ENCODE results near the gene STX16. TPM values are rescaled to one million over a fixed set of nuclear protein-coding genes. Genes with fewer than 3 reads are reported as not detected.

Gene STX16
- total RNA-seq, 1 experiment from 2014 or later = 89.1 TPM

DNA sequence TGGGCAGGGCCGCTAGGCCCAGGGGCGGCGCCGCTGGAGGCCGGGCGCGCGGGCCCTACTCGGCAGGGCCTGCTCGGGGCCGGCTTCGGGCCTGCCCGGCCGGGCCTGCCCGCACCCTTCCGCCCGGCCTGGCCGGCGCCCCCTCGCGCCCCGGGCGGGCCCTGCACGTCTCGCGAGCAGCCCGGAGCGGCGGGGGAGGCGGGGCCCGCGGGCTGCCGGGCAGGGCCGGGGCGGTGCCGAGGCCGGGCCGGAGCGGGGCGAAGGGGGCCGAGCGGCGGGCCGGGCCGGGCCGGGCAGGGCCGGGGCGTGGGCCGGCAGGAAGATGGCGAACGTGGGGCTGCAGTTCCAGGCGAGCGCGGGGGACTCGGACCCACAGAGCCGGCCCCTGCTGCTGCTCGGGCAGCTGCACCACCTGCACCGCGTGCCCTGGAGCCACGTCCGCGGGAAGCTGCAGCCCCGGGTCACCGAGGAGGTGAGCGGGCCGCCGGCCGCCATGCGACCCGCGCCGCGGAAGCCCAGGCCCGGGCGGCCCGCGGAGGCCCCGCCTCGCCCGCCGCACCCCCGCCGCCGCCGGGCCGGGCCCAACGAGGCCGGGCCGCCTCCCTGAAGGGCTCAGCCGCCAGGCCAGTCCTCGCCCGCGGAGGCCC is 41.6 kb downstream of the STX16 start, which contains the start of gene NPEPL1:
TSS of gene NPEPL1 (plus strand) at position 222 of the 647 bp plus-strand sequence. CDS start at position 323, 101 bp downstream.
- ATAC-seq (peak; percentile 79), DNase-seq (ENCODE audit: low spot score) (peak; percentile 58)
- H3K27me3 Mint-ChIP-seq (ENCODE audit: low read depth) = no peaks in the 10 kb centered on the region
- ChIA-PET POLR2A (interaction anchor here (1.1 to 1.3 kb wide), 2 partner anchors 41 to 199 kb away, joined by 3 to 5 read pairs; partner anchors contain the start of gene STX16), CTCF (interaction anchor here (1.0 to 4.4 kb wide), 6 partner anchors 18 to 212 kb away, joined by 3 to 41 read pairs (median 7); partner anchors contain the start of genes GNAS and STX16)
- H3K4me3 Mint-ChIP-seq = peak within 1 kb of the TSS; percentile 58
- H3K27ac Mint-ChIP-seq = peak within 1 kb of the TSS; percentile 96
- TF ChIP-seq MYBL2 (CRISPR knock-in tag; IDR thresholded peaks at IDR 0.05) (no peak), ZNF423 (CRISPR knock-in tag; IDR thresholded peaks at IDR 0.05) (no peak; the same call in 1 of the 2 replicates), ZNF416 (CRISPR knock-in tag; IDR thresholded peaks at IDR 0.05) (0 out of 2 replicates have a peak, but pooled peaks have one; percentile 30)
- TF ChIP-seq, protein P1, sequence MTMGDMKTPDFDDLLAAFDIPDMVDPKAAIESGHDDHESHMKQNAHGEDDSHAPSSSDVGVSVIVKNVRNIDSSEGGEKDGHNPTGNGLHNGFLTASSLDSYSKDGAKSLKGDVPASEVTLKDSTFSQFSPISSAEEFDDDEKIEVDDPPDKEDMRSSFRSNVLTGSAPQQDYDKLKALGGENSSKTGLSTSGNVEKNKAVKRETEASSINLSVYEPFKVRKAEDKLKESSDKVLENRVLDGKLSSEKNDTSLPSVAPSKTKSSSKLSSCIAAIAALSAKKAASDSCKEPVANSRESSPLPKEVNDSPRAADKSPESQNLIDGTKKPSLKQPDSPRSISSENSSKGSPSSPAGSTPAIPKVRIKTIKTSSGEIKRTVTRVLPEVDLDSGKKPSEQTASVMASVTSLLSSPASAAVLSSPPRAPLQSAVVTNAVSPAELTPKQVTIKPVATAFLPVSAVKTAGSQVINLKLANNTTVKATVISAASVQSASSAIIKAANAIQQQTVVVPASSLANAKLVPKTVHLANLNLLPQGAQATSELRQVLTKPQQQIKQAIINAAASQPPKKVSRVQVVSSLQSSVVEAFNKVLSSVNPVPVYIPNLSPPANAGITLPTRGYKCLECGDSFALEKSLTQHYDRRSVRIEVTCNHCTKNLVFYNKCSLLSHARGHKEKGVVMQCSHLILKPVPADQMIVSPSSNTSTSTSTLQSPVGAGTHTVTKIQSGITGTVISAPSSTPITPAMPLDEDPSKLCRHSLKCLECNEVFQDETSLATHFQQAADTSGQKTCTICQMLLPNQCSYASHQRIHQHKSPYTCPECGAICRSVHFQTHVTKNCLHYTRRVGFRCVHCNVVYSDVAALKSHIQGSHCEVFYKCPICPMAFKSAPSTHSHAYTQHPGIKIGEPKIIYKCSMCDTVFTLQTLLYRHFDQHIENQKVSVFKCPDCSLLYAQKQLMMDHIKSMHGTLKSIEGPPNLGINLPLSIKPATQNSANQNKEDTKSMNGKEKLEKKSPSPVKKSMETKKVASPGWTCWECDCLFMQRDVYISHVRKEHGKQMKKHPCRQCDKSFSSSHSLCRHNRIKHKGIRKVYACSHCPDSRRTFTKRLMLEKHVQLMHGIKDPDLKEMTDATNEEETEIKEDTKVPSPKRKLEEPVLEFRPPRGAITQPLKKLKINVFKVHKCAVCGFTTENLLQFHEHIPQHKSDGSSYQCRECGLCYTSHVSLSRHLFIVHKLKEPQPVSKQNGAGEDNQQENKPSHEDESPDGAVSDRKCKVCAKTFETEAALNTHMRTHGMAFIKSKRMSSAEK (CRISPR knock-in tag; IDR thresholded peaks at IDR 0.05; ENCODE audit: borderline replicate concordance) = no peak
- peaks cover 41% of the 10 kb centered on the region for H3K4me1 Mint-ChIP-seq
- H3K36me3 Mint-ChIP-seq = no peaks in the 10 kb centered on the region
- H3K9me3 Mint-ChIP-seq = no peaks in the 10 kb centered on the region

DNA sequence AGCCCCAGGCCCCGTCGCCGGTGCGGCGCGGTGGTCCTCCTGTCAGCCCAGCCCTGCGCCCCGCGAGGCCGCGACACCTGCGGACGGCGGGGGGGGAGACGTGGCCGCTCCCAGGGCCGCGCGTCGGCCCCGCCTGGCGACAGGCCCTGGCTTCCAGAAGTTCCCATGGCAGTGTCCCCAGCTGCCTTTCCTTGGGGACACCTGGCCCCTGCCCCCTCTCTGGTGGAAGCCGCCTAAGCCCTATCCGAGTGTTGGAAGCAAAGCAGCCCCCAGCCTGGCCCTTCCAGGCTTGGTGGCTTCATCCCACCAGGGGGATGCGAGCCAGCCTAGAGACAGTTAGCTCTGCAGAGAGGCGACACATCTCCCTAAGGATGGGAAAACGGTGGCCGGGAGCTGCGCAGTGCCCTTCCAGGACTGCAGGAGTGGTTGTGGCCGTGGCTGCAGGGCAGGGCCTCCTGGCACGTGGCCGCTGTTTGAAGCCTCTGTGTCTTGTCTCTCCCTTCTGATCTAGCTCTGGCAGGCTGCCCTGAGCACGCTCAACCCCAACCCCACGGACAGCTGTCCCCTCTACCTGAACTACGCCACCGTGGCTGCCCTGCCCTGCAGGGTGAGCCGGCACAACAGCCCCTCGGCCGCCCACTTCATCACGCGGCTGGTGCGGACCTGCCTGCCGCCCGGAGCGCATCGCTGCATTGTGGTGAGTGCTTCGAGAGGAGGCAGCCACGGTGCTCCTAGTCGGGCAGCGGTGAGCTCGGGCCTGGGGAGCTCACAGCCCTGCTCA is 42.3 kb downstream of the STX16 start:
- no peaks in the 10 kb centered on the region for H3K27me3 Mint-ChIP-seq (ENCODE audit: low read depth)
- ATAC-seq = peak; percentile 9
- TF ChIP-seq, protein P2, sequence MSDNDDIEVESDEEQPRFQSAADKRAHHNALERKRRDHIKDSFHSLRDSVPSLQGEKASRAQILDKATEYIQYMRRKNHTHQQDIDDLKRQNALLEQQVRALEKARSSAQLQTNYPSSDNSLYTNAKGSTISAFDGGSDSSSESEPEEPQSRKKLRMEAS (CRISPR knock-in tag; IDR thresholded peaks at IDR 0.05) = 0 out of 2 replicates have a peak, but pooled peaks have one; percentile 25
- TF ChIP-seq, protein P3, sequence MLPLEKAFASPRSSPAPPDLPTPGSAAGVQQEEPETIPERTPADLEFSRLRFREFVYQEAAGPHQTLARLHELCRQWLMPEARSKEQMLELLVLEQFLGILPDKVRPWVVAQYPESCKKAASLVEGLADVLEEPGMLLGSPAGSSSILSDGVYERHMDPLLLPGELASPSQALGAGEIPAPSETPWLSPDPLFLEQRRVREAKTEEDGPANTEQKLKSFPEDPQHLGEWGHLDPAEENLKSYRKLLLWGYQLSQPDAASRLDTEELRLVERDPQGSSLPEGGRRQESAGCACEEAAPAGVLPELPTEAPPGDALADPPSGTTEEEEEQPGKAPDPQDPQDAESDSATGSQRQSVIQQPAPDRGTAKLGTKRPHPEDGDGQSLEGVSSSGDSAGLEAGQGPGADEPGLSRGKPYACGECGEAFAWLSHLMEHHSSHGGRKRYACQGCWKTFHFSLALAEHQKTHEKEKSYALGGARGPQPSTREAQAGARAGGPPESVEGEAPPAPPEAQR (CRISPR knock-in tag; IDR thresholded peaks at IDR 0.05) = no peak
- TF ChIP-seq, protein P4, sequence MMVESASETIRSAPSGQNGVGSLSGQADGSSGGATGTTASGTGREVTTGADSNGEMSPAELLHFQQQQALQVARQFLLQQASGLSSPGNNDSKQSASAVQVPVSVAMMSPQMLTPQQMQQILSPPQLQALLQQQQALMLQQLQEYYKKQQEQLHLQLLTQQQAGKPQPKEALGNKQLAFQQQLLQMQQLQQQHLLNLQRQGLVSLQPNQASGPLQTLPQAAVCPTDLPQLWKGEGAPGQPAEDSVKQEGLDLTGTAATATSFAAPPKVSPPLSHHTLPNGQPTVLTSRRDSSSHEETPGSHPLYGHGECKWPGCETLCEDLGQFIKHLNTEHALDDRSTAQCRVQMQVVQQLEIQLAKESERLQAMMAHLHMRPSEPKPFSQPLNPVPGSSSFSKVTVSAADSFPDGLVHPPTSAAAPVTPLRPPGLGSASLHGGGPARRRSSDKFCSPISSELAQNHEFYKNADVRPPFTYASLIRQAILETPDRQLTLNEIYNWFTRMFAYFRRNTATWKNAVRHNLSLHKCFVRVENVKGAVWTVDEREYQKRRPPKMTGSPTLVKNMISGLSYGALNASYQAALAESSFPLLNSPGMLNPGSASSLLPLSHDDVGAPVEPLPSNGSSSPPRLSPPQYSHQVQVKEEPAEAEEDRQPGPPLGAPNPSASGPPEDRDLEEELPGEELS (CRISPR knock-in tag; IDR thresholded peaks at IDR 0.05) = no peak
- TF ChIP-seq, protein P5, sequence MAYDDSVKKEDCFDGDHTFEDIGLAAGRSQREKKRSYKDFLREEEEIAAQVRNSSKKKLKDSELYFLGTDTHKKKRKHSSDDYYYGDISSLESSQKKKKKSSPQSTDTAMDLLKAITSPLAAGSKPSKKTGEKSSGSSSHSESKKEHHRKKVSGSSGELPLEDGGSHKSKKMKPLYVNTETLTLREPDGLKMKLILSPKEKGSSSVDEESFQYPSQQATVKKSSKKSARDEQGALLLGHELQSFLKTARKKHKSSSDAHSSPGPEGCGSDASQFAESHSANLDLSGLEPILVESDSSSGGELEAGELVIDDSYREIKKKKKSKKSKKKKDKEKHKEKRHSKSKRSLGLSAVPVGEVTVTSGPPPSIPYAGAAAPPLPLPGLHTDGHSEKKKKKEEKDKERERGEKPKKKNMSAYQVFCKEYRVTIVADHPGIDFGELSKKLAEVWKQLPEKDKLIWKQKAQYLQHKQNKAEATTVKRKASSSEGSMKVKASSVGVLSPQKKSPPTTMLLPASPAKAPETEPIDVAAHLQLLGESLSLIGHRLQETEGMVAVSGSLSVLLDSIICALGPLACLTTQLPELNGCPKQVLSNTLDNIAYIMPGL (CRISPR knock-in tag; IDR thresholded peaks at IDR 0.05) = 0 out of 2 replicates have a peak, but pooled peaks have one; percentile 15
- TF ChIP-seq MYBL2 (CRISPR knock-in tag; IDR thresholded peaks at IDR 0.05) (no peak), CREB1 (CRISPR knock-in tag; IDR thresholded peaks at IDR 0.05) (no peak), FOXJ3 (CRISPR knock-in tag; IDR thresholded peaks at IDR 0.05; ENCODE audit: borderline replicate concordance) (no peak), CBFB (CRISPR knock-in tag; IDR thresholded peaks at IDR 0.05; ENCODE audit: low read depth) (no peak), ETV6 (CRISPR knock-in tag; IDR thresholded peaks at IDR 0.05) (no peak), GABPB1 (CRISPR knock-in tag; IDR thresholded peaks at IDR 0.05) (no peak), JUN (CRISPR knock-in tag; IDR thresholded peaks at IDR 0.05) (peak; percentile 40; the same call in 1 of the 2 replicates), ELF4 (CRISPR knock-in tag; IDR thresholded peaks at IDR 0.05; ENCODE audit: low read depth) (no peak), NFYB (CRISPR knock-in tag; conservative IDR thresholded peaks at IDR 0.05; ENCODE audit: low read depth) (no peak)
- TF ChIP-seq, protein P6, sequence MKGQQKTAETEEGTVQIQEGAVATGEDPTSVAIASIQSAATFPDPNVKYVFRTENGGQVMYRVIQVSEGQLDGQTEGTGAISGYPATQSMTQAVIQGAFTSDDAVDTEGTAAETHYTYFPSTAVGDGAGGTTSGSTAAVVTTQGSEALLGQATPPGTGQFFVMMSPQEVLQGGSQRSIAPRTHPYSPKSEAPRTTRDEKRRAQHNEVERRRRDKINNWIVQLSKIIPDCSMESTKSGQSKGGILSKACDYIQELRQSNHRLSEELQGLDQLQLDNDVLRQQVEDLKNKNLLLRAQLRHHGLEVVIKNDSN (CRISPR knock-in tag; IDR thresholded peaks at IDR 0.05) = 0 out of 2 replicates have a peak, but pooled peaks have one; percentile 20
- TF ChIP-seq, protein P7, sequence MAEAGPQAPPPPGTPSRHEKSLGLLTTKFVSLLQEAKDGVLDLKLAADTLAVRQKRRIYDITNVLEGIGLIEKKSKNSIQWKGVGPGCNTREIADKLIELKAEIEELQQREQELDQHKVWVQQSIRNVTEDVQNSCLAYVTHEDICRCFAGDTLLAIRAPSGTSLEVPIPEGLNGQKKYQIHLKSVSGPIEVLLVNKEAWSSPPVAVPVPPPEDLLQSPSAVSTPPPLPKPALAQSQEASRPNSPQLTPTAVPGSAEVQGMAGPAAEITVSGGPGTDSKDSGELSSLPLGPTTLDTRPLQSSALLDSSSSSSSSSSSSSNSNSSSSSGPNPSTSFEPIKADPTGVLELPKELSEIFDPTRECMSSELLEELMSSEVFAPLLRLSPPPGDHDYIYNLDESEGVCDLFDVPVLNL (CRISPR knock-in tag; IDR thresholded peaks at IDR 0.05; ENCODE audit: borderline replicate concordance, low read depth) = no peak
- peaks cover 39% of the 10 kb centered on the region for H3K4me1 Mint-ChIP-seq
- H3K4me3 Mint-ChIP-seq = peak overlapping the region; percentile 58
- peaks cover 6% of the 10 kb centered on the region; the same call in 1 of the 2 replicates for H3K36me3 Mint-ChIP-seq
- ChIA-PET POLR2A (interaction anchor here (1.1 to 1.3 kb wide), 4 partner anchors 42 to 200 kb away, joined by 3 to 5 read pairs (median 3); partner anchors contain the start of gene STX16), CTCF (interaction anchor here (1.0 to 4.4 kb wide), 10 partner anchors 19 to 212 kb away, joined by 3 to 41 read pairs (median 4); partner anchors contain the start of genes GNAS and STX16)
- H3K27ac Mint-ChIP-seq = no peak overlapping the region
- peak; percentile 45 for DNase-seq (ENCODE audit: low spot score)
- no peaks in the 10 kb centered on the region for H3K9me3 Mint-ChIP-seq

All from WTC11 (cell line).